Keratinocyte (primary cell): ENCODE data around the gene RSPH1. TPM values are rescaled to one million over a fixed set of nuclear protein-coding genes. Genes with fewer than 3 reads are reported as not detected.

ENCODE experiments used
- DNase-seq: peaks from one replicate; pipeline ENCODE4 v3.0.0-alpha.2; 2011; ENCODE audit warnings: low read depth, missing footprints, low spot score
- FAIRE-seq: peaks from 2 replicates; lab custom pipeline; 2011; peaks lifted over from hg19 to GRCh38; lab: Jason Lieb, UNC
- H2AFZ ChIP-seq: 2 replicates; pipeline ENCODE4 v1.6.0; 2012; ENCODE audit warnings: low read length, control low read depth, inconsistent platforms; ENCODE audit not compliant: control insufficient read depth
- H3K27ac ChIP-seq: 2 replicates; pipeline ENCODE4 v1.5.1; 2011; ENCODE audit warnings: low read length; ENCODE audit not compliant: control insufficient read depth, insufficient read depth
- H3K27me3 ChIP-seq: 3 replicates; pipeline ENCODE4 v1.6.0; 2011; ENCODE audit warnings: low read length; ENCODE audit not compliant: control insufficient read depth, insufficient read depth; ENCODE audit errors: extremely low read depth
- H3K36me3 ChIP-seq, 2 experiments: 2 replicates in 1 of 2; 3 replicates in 1 of 2; pipeline ENCODE4 v1.5.1; 2011; ENCODE audit warnings: low read length in 2 of 2, mild to moderate bottlenecking in 1 of 2; ENCODE audit not compliant: control insufficient read depth in 2 of 2, insufficient read depth in 2 of 2; ENCODE audit errors: extremely low read depth in 1 of 2
- H3K4me1 ChIP-seq: 3 replicates; pipeline ENCODE4 v1.5.1; 2011; ENCODE audit warnings: low read length; ENCODE audit not compliant: control insufficient read depth, insufficient read depth; ENCODE audit errors: extremely low read depth
- H3K4me2 ChIP-seq: 3 replicates; pipeline ENCODE4 v1.6.0; 2011; ENCODE audit warnings: low read depth, low read length; ENCODE audit not compliant: control insufficient read depth, insufficient read depth; ENCODE audit errors: extremely low read depth
- H3K4me3 ChIP-seq, 3 experiments: fragments of 200-600 bp in 1 of 3; sonication (generic) in 1 of 3; 2 replicates in 2 of 3; 3 replicates in 1 of 3; pipeline ENCODE4 v1.5.1; 2011 to 2016; ENCODE audit warnings: low read length in 3 of 3, mild to moderate bottlenecking in 3 of 3, control low read depth in 2 of 3, inconsistent platforms in 1 of 3, low read depth in 1 of 3, mixed read lengths in 1 of 3, mixed run types in 1 of 3, moderate library complexity in 1 of 3; ENCODE audit not compliant: control insufficient read depth in 2 of 3, insufficient read depth in 2 of 3; ENCODE audit errors: extremely low read depth in 1 of 3
- H3K79me2 ChIP-seq: 2 replicates; pipeline ENCODE4 v1.6.0; 2012; ENCODE audit warnings: low read length; ENCODE audit not compliant: control insufficient read depth, insufficient read depth
- H3K9ac ChIP-seq: 3 replicates; pipeline ENCODE4 v1.6.0; 2011; ENCODE audit warnings: low read length; ENCODE audit not compliant: control insufficient read depth, insufficient read depth; ENCODE audit errors: extremely low read depth
- H3K9me1 ChIP-seq: 3 replicates; pipeline ENCODE4 v1.6.0; 2011; ENCODE audit warnings: low read length; ENCODE audit not compliant: control insufficient read depth, insufficient read depth; ENCODE audit errors: extremely low read depth
- H3K9me3 ChIP-seq: 2 replicates; pipeline ENCODE4 v1.5.1; 2012; ENCODE audit warnings: low read depth, low read length; ENCODE audit not compliant: control insufficient read depth
- H4K20me1 ChIP-seq: 3 replicates; pipeline ENCODE4 v1.6.0; 2011; ENCODE audit warnings: low read length; ENCODE audit not compliant: control insufficient read depth, insufficient read depth; ENCODE audit errors: extremely low read depth
- EZH2 ChIP-seq: IDR thresholded peaks from one replicate; pipeline ENCODE4 v1.6.1; 2012; ENCODE audit warnings: inconsistent platforms, mild to moderate bottlenecking, low read length, moderate library complexity
- dilution Hi-C: fragments of 300-500 bp; cut with MboI; formaldehyde crosslinking; loops from one replicate; pipeline ENCODE4 v1.7.0; 2020; ENCODE audit warnings: low sequenced_read_pairs; ENCODE audit not compliant: extremely low pct_ligation_motif_present
- polyA plus RNA-seq, 5 experiments: library from polyadenylated mRNA; depleted of rRNA in 3 of 5; stranded (reverse) in 3 of 5; stranded (forward) in 1 of 5; unstranded in 1 of 5; fragments of >200 nt; gene quantifications; 1 replicate in 1 of 5; 2 replicates in 3 of 5; 3 replicates in 1 of 5; pipeline versions ENCODE4 v1.2.1 to v1.2.3, GENCODE V29; 2011 to 2012; ENCODE audit warnings: missing spikeins in 2 of 5, low read depth in 1 of 5, low replicate concordance in 1 of 5
- TF ChIP-seq, protein P1 (sequence below), 3 experiments: IDR thresholded peaks in 1 of 3; conservative IDR thresholded peaks in 1 of 3; optimal IDR thresholded peaks in 1 of 3; 2 replicates in 2 of 3; 3 replicates in 1 of 3; pipeline versions ENCODE3 to v1.5.1; 2011; ENCODE audit warnings: low read length in 3 of 3, mild to moderate bottlenecking in 3 of 3, moderate library complexity in 2 of 3, control low read depth in 1 of 3, inconsistent platforms in 1 of 3; ENCODE audit not compliant: insufficient read depth in 2 of 3; ENCODE audit errors: extremely low read depth in 1 of 3

The RSPH1 gene
- polyA plus RNA-seq, 1 donor (not counting 4 experiments of a cell fraction or from before 2014, with no cell fraction given) = 0.50 TPM

DNA sequence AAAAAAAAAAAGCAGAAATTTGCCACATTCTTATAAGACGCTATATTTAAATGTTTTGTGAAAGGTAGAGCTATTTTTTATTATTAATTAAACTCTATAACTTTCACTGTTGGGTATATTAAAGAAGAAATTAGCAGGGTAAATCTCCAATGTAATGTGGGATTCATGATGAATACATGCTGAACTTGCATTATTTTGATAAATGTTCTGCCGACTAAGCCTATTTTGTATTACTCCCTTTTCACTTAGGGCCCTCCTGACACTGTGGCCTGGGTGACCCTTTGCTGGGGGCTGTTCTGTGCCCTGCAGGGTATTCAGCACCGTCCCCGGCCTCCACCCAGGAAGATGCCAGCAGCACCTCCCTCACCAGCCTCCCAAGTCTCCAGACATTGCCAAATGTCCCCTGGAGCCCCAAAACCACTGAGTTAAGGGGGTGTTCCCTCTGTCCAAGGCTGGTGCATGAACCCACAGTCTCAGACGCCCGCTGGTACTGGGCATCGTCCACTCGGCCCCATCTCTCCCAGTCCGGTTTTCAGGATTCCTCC, 22.5 kb downstream of the RSPH1 start:
- Histone ChIP-seq H3K36me3 (no peaks in the 10 kb centered on the region), H3K4me3 (no peak overlapping the region), H3K9me1 (no peaks in the 10 kb centered on the region), H4K20me1 (no peaks in the 10 kb centered on the region), H3K27ac (peak overlapping the region; percentile 38), H3K9me3 (no peaks in the 10 kb centered on the region), H3K9ac (peak overlapping the region; percentile 38), H3K27me3 (no peaks in the 10 kb centered on the region), H3K79me2 (no peaks in the 10 kb centered on the region), H3K4me2 (peak overlapping the region; percentile 45), H3K4me1 (peaks cover 22% of the 10 kb centered on the region), H2AFZ (peak overlapping the region; percentile 82)
- TF ChIP-seq, protein P1, sequence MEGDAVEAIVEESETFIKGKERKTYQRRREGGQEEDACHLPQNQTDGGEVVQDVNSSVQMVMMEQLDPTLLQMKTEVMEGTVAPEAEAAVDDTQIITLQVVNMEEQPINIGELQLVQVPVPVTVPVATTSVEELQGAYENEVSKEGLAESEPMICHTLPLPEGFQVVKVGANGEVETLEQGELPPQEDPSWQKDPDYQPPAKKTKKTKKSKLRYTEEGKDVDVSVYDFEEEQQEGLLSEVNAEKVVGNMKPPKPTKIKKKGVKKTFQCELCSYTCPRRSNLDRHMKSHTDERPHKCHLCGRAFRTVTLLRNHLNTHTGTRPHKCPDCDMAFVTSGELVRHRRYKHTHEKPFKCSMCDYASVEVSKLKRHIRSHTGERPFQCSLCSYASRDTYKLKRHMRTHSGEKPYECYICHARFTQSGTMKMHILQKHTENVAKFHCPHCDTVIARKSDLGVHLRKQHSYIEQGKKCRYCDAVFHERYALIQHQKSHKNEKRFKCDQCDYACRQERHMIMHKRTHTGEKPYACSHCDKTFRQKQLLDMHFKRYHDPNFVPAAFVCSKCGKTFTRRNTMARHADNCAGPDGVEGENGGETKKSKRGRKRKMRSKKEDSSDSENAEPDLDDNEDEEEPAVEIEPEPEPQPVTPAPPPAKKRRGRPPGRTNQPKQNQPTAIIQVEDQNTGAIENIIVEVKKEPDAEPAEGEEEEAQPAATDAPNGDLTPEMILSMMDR (optimal IDR thresholded peaks at IDR 0.05 in 1 of 3, IDR thresholded peaks at IDR 0.05 in 1 of 3, conservative IDR thresholded peaks at IDR 0.05 in 1 of 3; ENCODE audit: extremely low read depth in 1 of 3, insufficient read depth in 2 of 3, low read length in 3 of 3) = no peak
- TF ChIP-seq EZH2 = no peak
- FAIRE-seq (no peak), DNase-seq (no peak)
- dilution Hi-C loops = no loop called here

GRCh38 chr21:42472521-42472920, 23.5 kb downstream of the RSPH1 start:
- H3K4me2 ChIP-seq = no peak overlapping the region
- no peak overlapping the region for H3K9ac ChIP-seq
- no peak overlapping the region for H3K4me3 ChIP-seq
- no peak overlapping the region for H2AFZ ChIP-seq
- no peaks in the 10 kb centered on the region for H3K79me2 ChIP-seq
- H4K20me1 ChIP-seq = no peaks in the 10 kb centered on the region
- FAIRE-seq (no peak), DNase-seq (no peak)
- H3K27me3 ChIP-seq = no peaks in the 10 kb centered on the region
- TF ChIP-seq, protein P1 (optimal IDR thresholded peaks at IDR 0.05 in 1 of 3, IDR thresholded peaks at IDR 0.05 in 1 of 3, conservative IDR thresholded peaks at IDR 0.05 in 1 of 3; ENCODE audit: extremely low read depth in 1 of 3, insufficient read depth in 2 of 3, low read length in 3 of 3) = no peak
- no peak for TF ChIP-seq EZH2
- peaks cover 25% of the 10 kb centered on the region for H3K4me1 ChIP-seq
- H3K9me3 ChIP-seq = no peaks in the 10 kb centered on the region
- no peaks in the 10 kb centered on the region for H3K36me3 ChIP-seq
- dilution Hi-C loops = no loop called here
- no peaks in the 10 kb centered on the region for H3K9me1 ChIP-seq
- no peak overlapping the region for H3K27ac ChIP-seq
